Germinal center (tissue), 1 donor: Measurements from ENCODE around the gene THSD4.

Experiments
- DNase-seq: peaks from one replicate; pipeline ENCODE4 v3.0.0; 2012; ENCODE audit warnings: mixed read lengths, low spot score

THSD4 gene

DNA sequence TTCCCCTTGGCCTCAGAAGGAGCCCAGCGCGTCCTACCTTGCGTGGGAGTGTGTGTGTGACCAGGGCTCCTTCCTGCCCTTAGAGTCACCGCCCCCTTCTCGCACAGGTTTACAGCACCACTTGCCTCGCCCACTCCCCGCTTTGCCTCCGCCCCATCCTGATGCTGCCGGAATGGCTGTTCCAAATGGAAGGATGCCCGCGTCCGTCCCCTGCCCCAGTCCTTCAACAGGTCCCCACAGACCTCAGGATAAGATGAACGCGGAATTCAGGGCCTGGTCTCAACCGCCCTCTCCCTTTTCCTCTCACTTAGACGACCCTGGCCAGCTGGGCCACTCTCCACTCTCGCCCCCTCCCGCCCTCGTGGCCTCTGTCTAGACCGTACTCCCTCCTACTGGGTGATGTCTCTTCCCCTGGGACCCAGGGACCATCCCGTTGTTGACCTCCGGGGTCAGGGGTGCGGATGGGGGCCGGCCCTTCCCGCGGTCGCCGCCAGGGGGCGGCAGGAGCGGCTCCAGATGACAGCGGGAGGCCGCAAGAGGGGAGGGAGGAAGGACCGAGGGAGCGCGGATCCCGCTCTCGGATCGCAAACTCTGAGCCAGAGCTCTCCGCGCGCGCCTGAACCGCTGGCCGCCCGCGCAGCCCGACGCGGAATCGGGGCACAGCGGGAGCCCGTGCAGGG lies at the start of gene THSD4:
Gene THSD4, plus strand, starts transcription at position 585 of the 680 bp plus-strand sequence.
- peak; percentile 85 for DNase-seq

DNA sequence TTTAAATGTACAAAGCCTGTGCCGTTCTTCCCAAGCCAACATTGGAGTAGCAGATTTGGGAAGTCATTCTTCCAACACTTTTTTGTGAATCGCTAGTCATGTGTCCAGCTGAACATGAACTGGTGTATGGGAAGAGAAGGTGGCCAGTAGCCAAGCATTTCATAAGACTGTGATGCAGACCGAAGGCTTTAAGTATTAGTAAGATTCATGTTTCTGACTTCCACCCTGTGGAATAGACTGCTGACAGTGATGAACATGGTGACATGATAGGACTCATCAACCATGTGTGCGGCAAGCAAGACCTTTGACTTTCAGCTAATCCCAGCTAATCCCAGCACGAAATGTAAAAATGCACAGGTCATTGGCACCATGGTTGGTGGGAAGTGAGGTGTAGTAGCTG lies 48.3 kb upstream of the THSD4 start:
- DNase-seq, result no peak

DNA sequence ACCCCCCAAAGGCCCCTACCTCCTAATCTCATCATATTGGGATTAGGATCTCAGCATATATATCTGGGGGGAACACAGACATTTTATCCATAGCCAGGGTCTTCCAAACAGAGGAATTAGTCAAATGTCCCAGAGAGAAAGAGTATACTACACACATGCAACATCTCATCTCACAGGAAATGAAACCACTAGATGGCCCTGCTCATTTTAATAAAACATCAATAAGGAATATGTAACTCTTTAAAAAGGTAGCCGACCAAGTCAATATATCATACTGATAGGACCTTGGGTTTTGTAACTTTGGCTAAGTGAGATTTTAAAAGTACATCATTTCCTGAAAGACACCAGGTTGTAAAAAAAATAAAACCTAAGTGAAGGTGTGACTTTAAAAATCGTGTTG lies 45.6 kb upstream of the THSD4 start:
- DNase-seq, result no peak

DNA sequence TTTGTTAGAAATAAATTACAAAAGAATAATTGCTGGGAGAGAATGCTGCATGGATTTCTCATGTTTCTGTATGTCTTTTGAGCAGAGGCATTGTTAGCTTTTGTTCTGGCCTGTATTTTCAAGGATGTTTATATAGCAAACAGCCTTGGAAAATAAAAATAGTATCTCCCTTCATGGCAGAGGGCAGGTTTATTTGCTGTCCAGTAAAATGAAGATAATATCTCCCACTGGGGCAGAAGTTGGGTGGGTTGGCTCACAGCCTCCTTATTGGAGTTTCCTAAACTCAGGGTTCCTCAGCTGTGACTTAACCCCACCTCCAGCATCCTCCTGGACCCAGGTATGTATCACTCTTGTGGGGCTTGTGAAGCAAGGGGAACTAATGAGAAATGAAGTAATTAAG lies 43.7 kb upstream of the THSD4 start:
- DNase-seq, result no peak

DNA sequence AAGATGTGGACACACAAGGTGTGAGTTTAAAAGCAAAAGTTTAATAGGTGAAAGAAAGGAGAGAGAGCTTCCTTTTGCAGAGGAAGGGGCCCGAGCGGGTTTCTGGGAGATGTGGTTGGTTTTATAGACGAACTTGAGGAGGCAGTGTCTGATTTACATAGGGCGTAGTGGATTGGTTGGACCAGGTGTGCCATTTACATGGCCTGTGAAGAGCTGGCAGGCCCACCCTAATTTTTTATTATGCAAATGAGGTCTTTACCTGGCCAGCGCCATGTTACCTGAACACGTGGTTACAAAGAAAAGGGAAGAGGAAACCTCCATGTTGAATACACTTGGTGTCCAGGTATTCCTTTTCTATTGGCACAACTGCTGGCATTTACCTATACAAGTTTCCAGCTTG lies 42.8 kb upstream of the THSD4 start:
- DNase-seq, result no peak

DNA sequence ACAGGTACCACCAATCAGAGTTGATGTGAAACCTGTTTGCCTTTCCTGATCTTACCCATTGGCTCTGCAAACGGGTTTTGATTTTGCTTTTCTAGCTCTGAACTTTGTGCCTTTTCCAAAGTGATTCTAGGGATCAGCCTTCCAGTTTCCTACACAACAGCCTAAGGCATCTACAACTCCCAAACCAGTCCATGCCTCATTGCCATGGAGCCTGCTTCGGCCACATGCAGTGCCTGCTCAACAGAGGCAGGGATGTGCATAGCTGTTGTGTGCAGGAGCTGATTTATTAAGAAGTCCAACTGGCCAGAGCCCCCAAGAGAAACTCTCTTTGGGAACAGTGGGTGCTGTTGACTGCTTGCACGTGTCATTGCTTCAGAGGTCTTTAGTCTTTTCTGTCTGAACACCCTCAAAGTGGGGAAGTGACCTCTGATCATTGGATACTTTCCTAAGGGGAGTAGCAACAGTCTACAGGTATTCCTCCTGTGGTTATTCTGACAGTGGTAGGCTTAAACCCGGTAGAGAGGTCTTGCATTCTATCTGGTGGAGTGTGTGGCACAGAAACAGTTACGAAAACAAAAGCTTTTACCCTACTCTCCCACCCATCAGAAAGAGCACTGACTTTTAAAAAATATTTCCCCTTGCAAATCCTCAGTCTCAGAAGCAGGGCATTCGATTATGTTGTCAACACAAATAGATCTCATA lies 36.6 kb upstream of the THSD4 start:
- DNase-seq, result no peak

DNA sequence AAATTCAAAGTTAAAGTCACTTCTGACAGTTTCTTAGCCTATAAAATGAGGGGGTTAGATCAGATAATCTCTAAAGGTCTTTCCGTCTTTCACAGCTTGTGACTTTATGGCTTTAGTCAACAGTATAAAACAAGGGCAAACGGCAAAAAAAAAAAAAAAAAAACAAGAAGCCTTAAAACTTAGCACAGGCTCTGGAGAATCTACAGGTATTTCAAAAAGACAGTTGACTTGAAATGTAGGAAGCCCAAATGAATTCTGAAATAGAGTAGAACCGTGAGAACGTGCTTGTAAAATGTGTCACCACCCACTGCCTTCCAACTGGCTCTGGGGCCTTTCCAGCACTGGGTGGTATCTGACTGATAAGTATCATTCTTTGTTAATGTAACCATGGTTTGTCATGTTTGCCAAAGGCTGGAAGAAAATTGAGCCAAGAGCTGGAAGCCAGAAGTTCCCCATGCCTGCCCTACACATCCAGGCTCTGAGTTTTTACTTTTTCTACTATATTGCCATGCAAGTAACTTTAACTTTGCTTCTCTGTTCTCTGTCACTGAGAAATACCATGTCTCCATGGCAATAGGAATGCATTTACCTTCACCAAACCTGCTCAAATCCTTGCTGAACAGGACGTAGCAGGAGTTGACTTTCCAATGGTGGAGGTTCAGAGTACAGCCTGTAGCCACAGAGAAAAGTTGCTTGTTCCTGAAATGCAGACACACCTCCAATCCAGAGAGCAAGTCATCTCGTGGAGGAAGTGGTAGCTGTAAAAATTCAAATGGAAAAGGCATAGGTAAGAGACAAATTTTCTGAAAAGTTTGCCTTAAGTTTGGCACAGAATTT lies 35.8 kb upstream of the THSD4 start:
- no peak for DNase-seq

DNA sequence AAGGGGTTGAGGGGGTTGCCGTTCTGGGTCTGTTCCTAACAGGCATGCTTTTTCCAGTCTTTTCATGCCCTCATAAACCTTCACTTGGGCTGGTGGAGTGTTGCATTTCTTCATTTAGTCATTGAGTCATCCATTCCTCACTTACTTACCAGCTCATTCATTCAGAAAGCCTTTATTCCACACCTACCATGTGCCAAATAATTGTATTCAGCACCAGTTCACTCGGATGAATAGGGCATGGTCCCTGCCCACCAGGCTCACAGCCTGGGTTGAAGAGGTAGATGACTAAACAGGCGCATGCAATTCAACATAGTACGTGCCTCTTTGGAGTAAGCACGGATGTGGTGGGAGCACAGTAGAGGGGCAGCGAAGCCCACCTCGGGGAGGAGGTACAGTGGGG lies 35.1 kb upstream of the THSD4 start:
- DNase-seq, result no peak

DNA sequence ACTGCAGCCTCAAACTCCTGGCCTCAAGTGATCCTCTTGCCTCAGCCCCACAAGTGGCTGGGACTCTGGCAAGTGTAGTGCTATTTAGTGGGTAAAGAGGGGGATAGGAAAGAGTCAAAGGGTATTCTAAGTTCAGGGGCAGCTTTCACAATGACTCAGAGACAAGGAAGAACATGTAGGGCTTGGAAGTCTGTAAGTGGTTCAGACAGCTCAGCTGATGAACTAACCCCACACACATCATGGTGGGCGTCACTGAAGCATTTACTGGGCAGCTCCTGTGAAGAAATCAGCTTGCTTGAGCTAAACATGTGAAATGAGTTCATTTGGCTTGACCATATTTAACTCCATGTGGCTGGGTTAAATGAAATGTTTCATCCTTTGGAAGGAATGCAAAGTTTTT lies 34.6 kb upstream of the THSD4 start:
- DNase-seq, result no peak

DNA sequence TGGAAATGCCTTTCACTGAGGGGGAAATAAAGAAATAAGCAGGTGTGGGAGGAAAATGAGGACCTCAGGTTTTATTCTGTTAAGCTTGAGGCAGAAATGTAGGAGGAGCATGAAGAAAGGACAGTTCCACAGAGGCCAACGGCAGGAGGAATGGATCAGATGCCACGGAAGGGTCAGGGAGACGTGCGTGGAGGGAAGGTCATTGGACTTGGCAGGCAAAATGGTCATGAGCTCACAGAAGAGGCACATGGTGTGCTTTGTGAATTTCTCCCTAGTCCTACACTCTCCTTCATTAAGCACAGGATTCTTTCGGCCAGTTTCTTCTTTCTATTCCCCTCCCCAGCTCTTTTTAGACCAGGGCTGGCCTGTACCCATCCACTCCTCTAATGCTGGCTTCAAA lies 32.5 kb upstream of the THSD4 start:
- DNase-seq, result no peak

DNA sequence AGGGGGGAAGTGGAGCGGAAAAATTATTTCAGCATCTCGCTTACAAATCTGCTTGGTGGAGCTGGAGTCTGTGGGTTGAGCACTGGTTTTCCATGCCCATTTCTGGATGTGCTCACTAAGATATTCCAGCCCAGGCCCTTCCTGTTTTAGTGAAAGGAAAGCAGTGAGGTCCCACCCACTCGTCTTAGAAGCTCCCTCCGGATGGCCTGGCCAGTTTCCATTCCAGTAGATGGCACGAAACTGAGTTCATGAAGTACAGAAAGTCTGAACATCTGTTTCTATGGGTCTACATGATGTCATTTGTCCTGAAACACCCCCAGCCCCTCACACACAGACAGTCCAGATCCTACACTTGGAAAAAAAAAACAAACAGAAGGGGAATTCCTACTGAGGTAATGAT lies 31.9 kb upstream of the THSD4 start:
- DNase-seq, result no peak

DNA sequence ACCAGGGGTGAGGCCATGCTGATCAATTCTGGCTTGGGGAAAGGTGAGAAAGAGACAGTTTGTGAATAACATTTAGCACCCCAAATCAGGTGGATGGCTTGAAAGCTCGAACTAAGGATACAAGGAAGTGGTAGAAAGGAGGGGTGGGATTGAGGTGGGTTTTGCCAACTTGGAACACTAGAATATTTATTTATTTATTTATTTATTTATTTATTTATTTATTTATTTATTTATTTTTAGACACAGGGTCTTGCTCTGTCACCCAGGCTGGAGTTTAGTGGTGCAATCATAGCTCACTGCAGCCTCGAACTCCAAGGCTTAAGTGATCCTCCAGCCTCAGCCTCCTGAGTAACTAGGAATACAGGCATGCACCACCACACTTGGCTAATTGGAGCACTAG lies 31.0 kb upstream of the THSD4 start:
- DNase-seq, result no peak

DNA sequence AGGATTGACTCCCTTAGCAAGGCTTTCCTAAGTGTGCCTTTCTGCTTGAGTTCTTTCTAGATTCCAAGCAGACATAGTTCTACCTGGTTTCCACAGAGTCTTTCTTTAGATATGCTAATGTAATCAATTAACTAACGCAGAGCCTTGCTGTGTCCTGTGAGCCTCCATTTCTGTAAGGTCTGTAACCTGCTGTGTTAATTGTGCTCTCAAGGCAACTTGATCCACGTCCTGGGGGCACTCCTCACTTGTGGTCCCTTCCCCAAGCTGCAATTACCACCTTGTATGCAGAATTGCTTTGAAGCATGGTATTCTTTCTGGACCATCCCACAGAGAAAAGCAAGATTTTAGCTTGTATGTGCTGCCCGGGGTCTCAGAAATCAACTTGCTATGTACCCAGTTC lies 29.5 kb upstream of the THSD4 start:
- DNase-seq, result no peak

DNA sequence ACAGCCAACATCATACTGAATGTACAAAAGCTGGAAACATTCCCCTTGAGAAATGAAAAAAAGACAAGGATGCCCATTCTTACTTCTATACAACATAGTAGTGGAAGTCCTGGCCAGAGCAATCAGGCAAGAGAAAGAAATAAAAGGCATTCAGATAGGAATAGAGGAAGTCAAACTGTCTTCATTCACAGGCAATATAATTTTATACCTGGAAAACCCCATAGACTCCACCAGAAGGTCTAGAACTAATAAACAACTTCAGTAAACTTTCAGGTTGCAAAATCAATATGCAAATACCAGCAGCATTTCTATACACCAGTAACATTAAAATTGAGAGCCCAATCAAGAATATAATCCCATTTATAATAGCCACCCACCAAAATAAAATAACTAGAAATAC lies 27.1 kb upstream of the THSD4 start:
- no peak for DNase-seq

DNA sequence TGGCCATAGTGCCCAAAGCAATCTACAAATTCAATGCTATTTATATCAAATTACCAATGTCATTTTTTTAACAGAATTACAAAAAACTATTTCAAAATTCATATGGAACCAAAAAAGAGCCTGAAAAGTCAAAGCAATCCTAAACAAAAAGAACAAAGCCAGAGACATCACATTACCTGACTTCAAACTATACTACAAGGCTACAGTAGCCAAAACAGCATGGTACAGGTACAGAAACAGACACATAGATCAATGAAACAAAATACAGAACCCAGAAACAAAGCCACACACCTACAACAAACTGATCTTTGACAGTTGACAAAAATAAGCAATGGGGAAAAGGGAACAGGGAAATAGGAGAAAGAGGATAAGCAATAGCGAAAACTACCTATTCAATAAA lies 26.6 kb upstream of the THSD4 start:
- no peak for DNase-seq

DNA sequence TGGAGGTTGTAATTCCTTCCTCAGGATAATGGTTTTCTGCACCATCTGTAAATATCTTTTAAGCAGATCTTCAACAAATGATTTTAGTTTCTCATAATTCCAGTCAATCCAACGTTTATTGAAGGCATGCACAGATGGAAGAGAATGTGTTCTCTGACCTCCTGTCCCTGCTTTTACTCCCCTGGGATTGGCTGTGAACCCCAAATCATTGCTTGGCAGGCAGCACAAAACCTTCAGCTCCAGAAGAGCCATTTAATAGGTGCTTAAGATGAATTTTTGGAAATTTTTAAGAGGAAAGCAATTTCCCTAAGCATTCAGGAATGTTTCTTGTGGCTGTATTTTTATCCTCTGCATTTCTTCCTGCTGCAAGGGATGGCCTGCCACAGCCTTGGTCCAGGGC lies 25.5 kb upstream of the THSD4 start:
- DNase-seq, result no peak

DNA sequence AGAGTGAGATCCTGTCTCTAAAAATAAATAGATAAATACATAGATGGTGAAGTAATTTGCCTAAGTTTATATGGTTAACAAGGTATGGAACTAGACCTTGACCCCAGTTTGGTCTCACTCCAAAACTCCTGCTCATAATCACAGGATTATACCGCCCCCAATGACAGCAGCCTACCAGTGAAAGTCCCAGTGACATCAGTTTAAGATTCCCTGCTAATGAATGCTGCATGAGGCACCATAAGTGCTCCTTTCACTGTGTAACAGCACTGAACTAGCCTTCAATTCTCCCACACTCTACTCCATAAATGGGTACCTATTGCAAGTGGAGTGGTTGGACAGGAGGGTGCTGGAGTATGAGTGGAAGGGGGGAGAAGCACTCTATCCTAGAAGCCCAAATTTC lies 23.7 kb upstream of the THSD4 start:
- no peak for DNase-seq

DNA sequence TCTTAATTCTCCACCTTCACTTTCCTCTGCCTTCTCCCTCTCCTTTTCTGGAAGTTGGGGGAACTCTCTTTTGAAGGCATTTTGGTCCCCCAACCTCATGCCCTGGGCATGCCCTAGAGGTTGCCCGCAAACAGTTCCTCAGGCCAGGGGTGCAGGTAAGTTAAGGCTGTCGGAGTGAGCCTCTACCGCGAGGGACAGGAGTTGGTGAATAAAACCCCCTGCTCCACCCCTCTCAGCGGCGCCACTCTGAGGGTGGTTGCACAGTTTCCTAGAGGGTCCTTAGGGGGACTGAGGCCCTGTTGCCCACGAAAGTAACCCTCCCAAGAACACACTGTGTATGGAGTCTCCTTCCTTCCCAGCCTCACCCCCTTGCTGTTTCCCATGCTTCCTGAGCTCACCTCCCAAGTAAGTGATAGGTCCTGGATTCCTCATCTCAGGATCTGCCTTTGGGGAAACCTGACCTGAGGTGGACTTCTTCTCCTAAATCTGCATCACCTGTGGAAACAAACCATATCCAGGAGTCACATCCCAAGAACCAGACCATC lies 23.1 kb upstream of the THSD4 start:
- no peak for DNase-seq

DNA sequence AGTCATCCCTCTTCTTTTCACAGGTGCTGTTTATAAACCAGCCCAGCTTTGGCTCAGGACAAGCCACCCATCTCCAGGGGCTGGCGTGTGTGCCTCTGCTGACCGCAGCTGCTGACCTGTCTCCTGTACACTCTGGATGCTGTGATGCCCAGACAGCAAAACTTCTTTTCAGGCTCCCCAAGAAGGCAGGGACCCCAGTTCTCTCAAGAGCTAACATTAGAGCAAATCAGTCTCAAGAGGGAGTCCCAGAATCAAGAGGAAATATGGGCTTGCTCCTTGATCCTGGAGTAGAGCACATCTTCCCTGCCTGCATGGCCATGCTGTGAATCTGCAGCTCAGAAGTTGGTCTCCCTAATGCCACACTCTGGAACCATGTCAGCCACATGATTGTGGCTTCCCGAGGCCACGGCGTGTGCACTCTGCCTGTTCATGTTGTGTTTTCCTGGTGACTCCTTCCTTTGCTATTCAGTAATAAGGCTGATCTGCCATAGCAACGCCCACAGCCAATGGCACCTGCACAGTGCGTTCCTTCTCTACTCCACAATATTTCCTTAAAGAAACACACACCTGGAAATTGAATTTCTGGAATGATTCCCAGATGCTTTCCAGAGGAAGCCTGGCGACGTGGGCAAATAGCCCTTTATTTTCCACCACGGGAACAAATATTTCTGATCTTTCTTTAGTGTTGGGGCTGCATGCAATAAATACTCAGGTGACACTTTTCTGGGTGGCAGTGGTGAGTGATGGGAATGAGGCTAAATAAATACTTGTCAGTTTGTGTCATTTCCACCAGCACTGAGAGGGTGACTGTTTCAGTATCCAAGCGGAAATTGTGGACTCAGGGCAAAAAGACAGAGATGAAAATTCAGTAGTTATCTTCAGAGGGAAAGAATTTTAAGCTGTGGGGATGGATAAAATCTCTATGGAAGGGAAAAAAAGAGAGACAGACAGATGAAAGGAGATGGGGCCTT lies 21.9 kb upstream of the THSD4 start:
- DNase-seq, result no peak

DNA sequence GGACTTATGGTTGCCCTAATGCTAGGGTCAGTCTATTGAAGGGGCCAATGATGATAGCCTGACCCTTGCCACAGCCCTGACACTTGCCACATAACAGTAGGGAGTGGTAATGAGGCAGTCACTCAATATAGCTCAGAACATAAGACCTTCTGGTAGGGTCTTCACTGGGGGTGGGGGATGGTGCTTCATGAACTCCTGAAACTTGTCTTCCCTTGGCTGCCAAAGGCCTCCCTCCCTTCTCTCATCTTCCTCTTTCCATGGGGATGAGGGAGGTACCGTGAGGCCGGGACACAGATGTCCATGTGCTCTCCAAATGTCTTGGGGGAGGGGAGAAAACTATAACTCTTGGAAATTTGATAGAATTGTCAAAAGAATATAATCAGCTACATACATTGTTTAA lies 21.1 kb upstream of the THSD4 start:
- no peak for DNase-seq

DNA sequence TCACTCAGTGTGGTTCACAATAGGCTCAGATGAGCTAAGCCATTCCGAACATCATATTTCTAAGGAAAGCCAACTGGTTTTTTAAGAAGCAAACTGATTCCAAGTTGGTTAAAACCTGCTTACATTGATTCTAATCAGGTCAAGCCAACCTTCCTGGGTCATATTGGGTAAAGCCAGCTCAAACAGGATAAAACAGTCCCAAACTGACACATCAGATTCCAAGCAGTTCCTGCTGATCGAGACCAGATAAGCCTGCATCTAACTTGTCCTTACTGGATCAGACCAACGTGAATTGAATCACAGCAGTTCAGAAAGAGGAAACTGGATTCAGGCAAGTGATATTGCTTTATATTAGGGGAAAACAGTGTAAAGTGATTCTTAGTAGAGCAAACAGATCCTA lies 18.6 kb upstream of the THSD4 start:
- no peak for DNase-seq

DNA sequence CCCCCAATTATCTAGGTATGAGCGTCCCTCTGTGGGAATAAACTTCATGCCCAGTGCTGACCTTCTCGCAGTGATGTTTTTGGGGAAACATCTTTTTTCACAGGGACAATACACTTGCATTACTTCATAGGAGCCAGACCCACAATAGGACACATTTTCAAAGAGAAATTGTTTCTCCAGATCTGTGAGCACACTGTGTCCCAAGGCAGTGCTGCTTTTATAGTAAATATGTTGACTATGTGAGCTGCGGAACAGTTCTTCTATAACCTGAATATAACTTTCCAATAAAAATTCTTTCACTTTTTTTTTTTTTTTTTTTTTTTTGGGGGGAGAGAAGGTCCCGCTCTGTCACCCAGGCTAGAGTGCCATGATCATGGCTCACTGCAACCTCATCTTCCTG lies 17.4 kb upstream of the THSD4 start:
- DNase-seq, result no peak
